Testis (tissue), 3 donors: ENCODE data around the gene EIF4E. TPM values are rescaled to one million over a fixed set of nuclear protein-coding genes. Genes with fewer than 3 reads are reported as not detected.
"Not testable (repeated sequence)": the region's sequence is repeated elsewhere in the genome, so short reads cannot be mapped to it uniquely, and the experiment has no call there.

Experiments used
- DNase-seq: peaks from one replicate; pipeline ENCODE4 v3.0.0-alpha.2; 2019
- H3K27ac ChIP-seq, 2 donors: fragments of 200-600 bp; sonication (generic); one replicate each; pipeline ENCODE4 v1.5.1; 2019
- H3K27me3 ChIP-seq: fragments of 200-600 bp; sonication (generic); one replicate; pipeline ENCODE4 v1.5.1; 2019
- H3K36me3 ChIP-seq: fragments of 200-600 bp; sonication (generic); one replicate; pipeline ENCODE4 v1.5.1; 2017; ENCODE audit warnings: low read depth; ENCODE audit errors: missing control alignments
- H3K4me1 ChIP-seq: fragments of 200-600 bp; sonication (generic); one replicate; pipeline ENCODE4 v1.5.1; 2019
- H3K4me3 ChIP-seq, 2 donors: fragments of 200-600 bp; sonication (generic); one replicate each; pipeline ENCODE4 v1.5.1; 2017 to 2019
- H3K9me3 ChIP-seq: fragments of 200-600 bp; sonication (generic); one replicate; pipeline ENCODE4 v1.5.1; 2017
- CTCF ChIP-seq, 3 experiments: fragments of 450-650 bp in 2 of 3; fragments of 200-600 bp in 1 of 3; sonication (generic) in 1 of 3; IDR thresholded peaks; one replicate each; pipeline ENCODE4 v1.5.1; 2016 to 2019; ENCODE audit warnings: antibody characterized with exemption in 3 of 3, mild to moderate bottlenecking in 2 of 3, moderate library complexity in 1 of 3
- POLR2A ChIP-seq: fragments of 450-650 bp; IDR thresholded peaks from one replicate; pipeline ENCODE4 v1.6.1; 2017; ENCODE audit warnings: antibody characterized with exemption, mild to moderate bottlenecking, moderate library complexity
- WGBS, 2 donors: methylation state at CpG; one replicate each; pipeline ENCODE4 v1.1.5; 2018; 5-methylcytosine and 5-hydroxymethylcytosine counted together
- intact Hi-C: fragments of 100-400 bp; cut with DNase I; formaldehyde crosslinking; loops from one replicate; pipeline ENCODE4 v1.15.1; 2023; ENCODE audit warnings: low total_unique reads
- polyA plus RNA-seq: library from polyadenylated mRNA; stranded (reverse); fragments of 350-450 nt; fragmentation: Illumina TruSeq; extraction: RNeasy Lipid Tissue Mini Kit (QIAGEN cat#74804); gene quantifications from one replicate; pipeline ENCODE4 v1.2.3, GENCODE V29; 2014; ENCODE audit warnings: low read depth, low replicate concordance; ENCODE audit not compliant: insufficient read depth
- total RNA-seq, 2 donors: library from RNA; depleted of rRNA; stranded (reverse); fragments of >200 nt; gene quantifications; one replicate each; pipeline ENCODE4 v1.2.3, GENCODE V29; 2016

Gene EIF4E
- total and polyA plus RNA-seq, 3 donors from 2014 or later, result 97.3 to 155 (median 127) TPM

DNA sequence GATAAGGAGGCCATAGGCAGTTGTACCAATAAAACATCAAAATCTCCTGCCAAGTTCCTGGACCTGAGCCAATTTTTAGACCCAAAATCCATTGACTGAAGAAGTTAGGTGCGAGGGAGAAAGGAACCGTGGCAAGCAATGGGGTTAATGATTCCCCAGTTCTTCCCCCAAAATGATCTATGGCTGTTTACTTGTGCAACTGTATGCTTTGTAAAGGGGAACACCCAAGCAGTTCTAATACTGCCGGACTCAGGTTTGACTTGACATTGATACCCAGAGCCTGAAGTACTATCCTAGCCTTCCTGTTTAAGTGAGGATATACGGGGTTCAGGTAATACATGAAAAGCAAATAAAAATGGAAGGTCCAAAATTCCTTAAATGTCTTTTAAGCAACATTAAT lies 6.7 kb upstream of the EIF4E start:
- DNase-seq, result no peak

DNA sequence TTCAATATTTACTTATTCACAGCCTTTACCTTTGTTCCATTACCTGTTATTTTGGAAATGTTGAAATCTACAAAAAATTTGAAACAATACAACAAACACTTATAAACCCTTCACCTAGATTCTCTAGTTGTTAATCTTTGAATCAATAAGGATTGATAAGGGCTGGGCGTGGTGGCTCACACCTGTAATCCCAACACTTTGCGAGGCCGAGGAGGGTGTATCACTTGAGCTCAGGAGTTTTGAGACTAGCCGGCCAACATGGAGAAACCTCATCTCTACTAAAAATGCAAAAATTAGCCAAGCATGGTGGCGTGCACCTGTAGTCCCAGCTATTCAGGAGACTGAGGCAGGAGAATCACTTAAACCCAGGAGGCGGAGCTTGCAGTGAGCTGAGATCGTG lies 5.9 kb upstream of the EIF4E start:
- H3K27me3 ChIP-seq, H3K36me3 ChIP-seq, H3K9me3 ChIP-seq, H3K4me3 ChIP-seq, DNase-seq, H3K4me1 ChIP-seq, H3K27ac ChIP-seq, intact Hi-C loops: not testable (repeated sequence)
- 89 to 94% methylated on average over 7 of the region's 7 CpGs for WGBS, 2 donors

More for the DNA sequence above, 6.7 kb upstream of the EIF4E start:
- intact Hi-C loops, result no loop called here
- WGBS, 2 donors, result 86 to 90% methylated on average over 4 of the region's 4 CpGs
- Histone ChIP-seq H3K27ac (no peak overlapping the region), H3K4me1 (no peaks in the 10 kb centered on the region), H3K9me3 (no peaks in the 10 kb centered on the region), H3K4me3 (no peak overlapping the region), H3K36me3 (no peaks in the 10 kb centered on the region), H3K27me3 (no peaks in the 10 kb centered on the region)
- no peak for TF ChIP-seq POLR2A
- no peak for TF ChIP-seq CTCF (IDR thresholded peaks at IDR 0.05)

GRCh38 chr4:98932539-98932938 lies 3.6 kb upstream of the EIF4E start:
- WGBS, 2 donors, result 79 to 86% methylated on average over 3 of the region's 3 CpGs
- intact Hi-C loops, result no loop called here

GRCh38 chr4:98930311-98930865 lies 1.5 kb upstream of the EIF4E start:
- Histone ChIP-seq H3K4me3 (peak overlapping the region in 1 of 2 donors; percentile 99), H3K27ac (peak overlapping the region; percentile 90 to 98), H3K27me3 (no peaks in the 10 kb centered on the region), H3K4me1 (no peaks in the 10 kb centered on the region), H3K9me3 (no peaks in the 10 kb centered on the region), H3K36me3 (no peaks in the 10 kb centered on the region)
- DNase-seq, result no peak
- TF ChIP-seq POLR2A, result no peak
- TF ChIP-seq CTCF (IDR thresholded peaks at IDR 0.05), result no peak
- 75 to 81% methylated on average over 2 of the region's 2 CpGs for WGBS, 2 donors
- intact Hi-C loops, result no loop called here

More at GRCh38 chr4:98932539-98932938, 3.6 kb upstream of the EIF4E start:
- TF ChIP-seq CTCF (IDR thresholded peaks at IDR 0.05), result no peak
- no peak for TF ChIP-seq POLR2A
- H3K27me3 ChIP-seq, result no peaks in the 10 kb centered on the region
- no peak overlapping the region for H3K27ac ChIP-seq
- H3K4me3 ChIP-seq, result no peak overlapping the region
- no peak for DNase-seq
- no peaks in the 10 kb centered on the region for H3K9me3 ChIP-seq
- no peaks in the 10 kb centered on the region for H3K36me3 ChIP-seq
- no peaks in the 10 kb centered on the region for H3K4me1 ChIP-seq

DNA sequence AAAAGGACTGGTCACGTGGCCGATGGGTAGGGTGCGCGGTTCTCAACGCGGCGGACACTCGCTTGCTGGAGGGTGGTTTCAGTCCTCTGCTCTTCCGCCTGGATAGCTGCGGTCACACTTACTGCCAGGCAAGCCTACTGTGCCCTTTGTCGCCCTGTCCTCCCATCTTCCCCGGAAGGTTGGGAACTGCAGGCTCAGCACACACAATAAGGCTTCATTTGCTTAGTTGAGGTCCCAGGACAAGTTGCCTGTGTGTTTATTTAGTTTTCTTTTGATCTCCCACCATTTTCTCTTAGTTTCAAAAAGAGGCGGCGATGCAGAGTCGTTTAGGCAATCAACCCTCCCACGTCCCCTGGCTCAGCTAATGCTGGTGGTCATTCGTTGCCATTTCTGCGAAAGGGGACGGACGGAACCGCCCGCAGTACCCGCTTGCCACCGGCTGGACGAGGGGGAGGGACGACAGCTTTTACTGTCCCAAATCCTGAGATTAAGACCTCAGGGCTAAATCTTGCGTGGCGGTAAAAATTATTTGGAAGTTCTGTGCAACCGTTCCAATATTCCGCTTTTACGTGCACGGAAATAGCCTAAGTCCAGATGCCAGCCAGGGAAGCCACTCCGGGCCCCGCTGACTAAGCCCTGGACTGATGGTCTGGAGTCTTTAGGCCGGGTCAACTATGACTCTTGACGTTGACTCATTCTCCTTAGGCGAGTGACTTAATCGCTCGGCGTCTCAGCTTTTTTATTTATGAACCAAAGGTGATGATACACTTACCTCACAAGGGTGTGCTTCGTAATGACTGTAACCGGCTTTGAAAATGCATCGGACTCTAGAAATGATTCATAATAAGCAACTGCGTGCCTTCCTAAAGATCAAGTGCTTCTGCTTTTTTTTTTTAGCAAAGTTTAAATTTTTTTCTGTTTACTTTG lies 671 bp upstream of the EIF4E start:
- H3K36me3 ChIP-seq, result no peaks in the 10 kb centered on the region
- peak overlapping the region; percentile 90 to 98 for H3K27ac ChIP-seq
- no peaks in the 10 kb centered on the region for H3K9me3 ChIP-seq
- TF ChIP-seq POLR2A (no peak), CTCF (IDR thresholded peaks at IDR 0.05) (peak in 2 of 3 experiments; percentile 27 to 37)
- WGBS, 2 donors, result 11 to 12% methylated on average over 26 to 44 of the region's 44 CpGs
- intact Hi-C loops, result no loop called here
- no peaks in the 10 kb centered on the region for H3K4me1 ChIP-seq
- no peaks in the 10 kb centered on the region for H3K27me3 ChIP-seq
- peak overlapping the region; percentile 86 to 99 for H3K4me3 ChIP-seq
- DNase-seq, result peak; percentile 49
